Right lobe of liver (tissue), 6 donors: ENCODE data around the gene RAB8A. TPM values are rescaled to one million over a fixed set of nuclear protein-coding genes. Genes with fewer than 3 reads are reported as not detected.
"Not testable (repeated sequence)": the region's sequence is repeated elsewhere in the genome, so short reads cannot be mapped to it uniquely, and the experiment has no call there.

ENCODE experiments used
- ATAC-seq, 4 donors: fragments of 200-7000 bp; cut with Tn5 transposase; one replicate each; pipeline ENCODE4 v1.9.1; 2020; ENCODE audit warnings: mild to moderate bottlenecking in 4 of 4, moderate library complexity in 4 of 4
- DNase-seq, 3 donors: peaks; one replicate each; pipeline ENCODE4 v3.0.0-alpha.2; 2020
- H3K27ac ChIP-seq, 3 donors: fragments of 200-600 bp; one replicate each; pipeline ENCODE4 v1.8.0; 2022
- H3K27me3 ChIP-seq, 2 donors: fragments of 200-600 bp; one replicate each; pipeline ENCODE4 v1.8.0; 2022
- H3K36me3 ChIP-seq, 4 donors: fragments of 200-600 bp; sonication (generic) in 1 of 4; one replicate each; pipeline versions ENCODE4 v1.5.1 to v1.8.0; 2017 to 2022; ENCODE audit warnings: control low read depth in 1 of 4
- H3K4me1 ChIP-seq, 4 donors: fragments of 200-600 bp; sonication (generic) in 1 of 4; one replicate each; pipeline versions ENCODE4 v1.5.1 to v1.8.0; 2017 to 2022; ENCODE audit warnings: control low read depth in 1 of 4
- H3K4me3 ChIP-seq, 3 donors: fragments of 200-600 bp; one replicate each; pipeline ENCODE4 v1.8.0; 2022
- H3K9me3 ChIP-seq, 4 donors: fragments of 200-600 bp; sonication (generic) in 1 of 4; one replicate each; pipeline versions ENCODE4 v1.5.1 to v1.8.0; 2017 to 2022; ENCODE audit warnings: control low read depth in 1 of 4
- POLR2A ChIP-seq: fragments of 450-650 bp; IDR thresholded peaks from one replicate; pipeline ENCODE4 v1.6.1; 2017; ENCODE audit warnings: antibody characterized with exemption, mild to moderate bottlenecking
- WGBS: methylation state at CpG from one replicate; pipeline ENCODE4 v1.1.6; 2018; ENCODE audit warnings: low coverage, low lambda C conversion rate; ENCODE audit not compliant: insufficient coverage; ENCODE audit errors: missing lambda C conversion rate; 5-methylcytosine and 5-hydroxymethylcytosine counted together
- intact Hi-C, 2 donors: fragments of 100-400 bp; cut with DNase I; formaldehyde crosslinking; loops; one replicate each; pipeline versions ENCODE4 v1.11.2 to v1.14.1; 2022
- total RNA-seq, 6 experiments: library from RNA; depleted of rRNA in 2 of 6; stranded (reverse); fragments of >200 nt in 2 of 6; fragmentation: NEBNext Ultra II Directional in 3 of 6; extraction: Animal tissue kit (Norgen Biotek cat#: 25700) in 3 of 6; gene quantifications; one replicate each; pipeline versions ENCODE4 v1.1.0 to v1.2.4, GENCODE V29; 2016 to 2023
- TF ChIP-seq, protein P1 (sequence below), 4 donors: fragments of 200-600 bp in 3 of 4; fragments of 450-650 bp in 1 of 4; IDR thresholded peaks; one replicate each; pipeline versions ENCODE4 v1.5.1 to v1.8.0; 2016 to 2022; ENCODE audit warnings: antibody characterized with exemption in 4 of 4, mild to moderate bottlenecking in 2 of 4
- donor health status: DM: no; HTN: yes; CAD: no.
- donor health status: DM: no; HTN: no; CAD: no.
- donor health status: DM: no; HTN: no; CAD: no.
- donor health status: DM: no; HTN: yes; CAD: no.
- donor health status: DM: no; HTN: yes; CAD: no.

Gene RAB8A
- total RNA-seq, 6 experiments from 2014 or later = 59.5 to 88.4 (median 72.5) TPM

DNA sequence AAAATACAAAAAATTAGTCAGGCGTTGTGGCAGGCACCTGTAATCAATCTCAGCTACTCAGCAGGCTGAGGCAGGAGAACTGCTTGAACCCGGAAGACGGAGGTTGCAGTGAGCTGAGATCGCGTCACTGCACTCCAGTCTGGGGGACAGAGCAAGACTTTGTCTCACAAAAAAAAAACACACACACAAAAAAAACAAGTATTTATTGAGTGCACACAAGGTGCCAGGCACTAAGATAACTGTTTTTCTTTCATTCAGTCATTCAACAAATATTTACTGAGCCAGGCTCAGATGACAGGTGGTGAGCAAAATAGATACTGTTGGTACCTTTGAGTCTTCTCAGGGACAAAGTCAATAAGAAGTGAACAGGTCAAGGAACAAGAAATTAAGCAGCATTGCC lies 55.4 kb downstream of the RAB8A start:
- WGBS = 85% methylated on average over 4 of the region's 5 CpGs
- no peaks in the 10 kb centered on the region for H3K36me3 ChIP-seq

GRCh38 chr19:16168465-16169081 lies 56.9 kb downstream of the RAB8A start:
- intact Hi-C loops = no loop called here
- no peak overlapping the region for H3K27ac ChIP-seq

More for the DNA sequence above, 55.4 kb downstream of the RAB8A start:
- intact Hi-C loops = no loop called here
- H3K27ac ChIP-seq = no peak overlapping the region
- DNase-seq (no peak), ATAC-seq (no peak)
- no peaks in the 10 kb centered on the region for H3K27me3 ChIP-seq
- H3K4me3 ChIP-seq = no peak overlapping the region
- no peak for TF ChIP-seq POLR2A
- TF ChIP-seq, protein P1, sequence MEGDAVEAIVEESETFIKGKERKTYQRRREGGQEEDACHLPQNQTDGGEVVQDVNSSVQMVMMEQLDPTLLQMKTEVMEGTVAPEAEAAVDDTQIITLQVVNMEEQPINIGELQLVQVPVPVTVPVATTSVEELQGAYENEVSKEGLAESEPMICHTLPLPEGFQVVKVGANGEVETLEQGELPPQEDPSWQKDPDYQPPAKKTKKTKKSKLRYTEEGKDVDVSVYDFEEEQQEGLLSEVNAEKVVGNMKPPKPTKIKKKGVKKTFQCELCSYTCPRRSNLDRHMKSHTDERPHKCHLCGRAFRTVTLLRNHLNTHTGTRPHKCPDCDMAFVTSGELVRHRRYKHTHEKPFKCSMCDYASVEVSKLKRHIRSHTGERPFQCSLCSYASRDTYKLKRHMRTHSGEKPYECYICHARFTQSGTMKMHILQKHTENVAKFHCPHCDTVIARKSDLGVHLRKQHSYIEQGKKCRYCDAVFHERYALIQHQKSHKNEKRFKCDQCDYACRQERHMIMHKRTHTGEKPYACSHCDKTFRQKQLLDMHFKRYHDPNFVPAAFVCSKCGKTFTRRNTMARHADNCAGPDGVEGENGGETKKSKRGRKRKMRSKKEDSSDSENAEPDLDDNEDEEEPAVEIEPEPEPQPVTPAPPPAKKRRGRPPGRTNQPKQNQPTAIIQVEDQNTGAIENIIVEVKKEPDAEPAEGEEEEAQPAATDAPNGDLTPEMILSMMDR (IDR thresholded peaks at IDR 0.05) = no peak
- H3K9me3 ChIP-seq = no peaks in the 10 kb centered on the region
- peaks cover 0 to 11% (median 3%) of the 10 kb centered on the region in 4 donors for H3K4me1 ChIP-seq

DNA sequence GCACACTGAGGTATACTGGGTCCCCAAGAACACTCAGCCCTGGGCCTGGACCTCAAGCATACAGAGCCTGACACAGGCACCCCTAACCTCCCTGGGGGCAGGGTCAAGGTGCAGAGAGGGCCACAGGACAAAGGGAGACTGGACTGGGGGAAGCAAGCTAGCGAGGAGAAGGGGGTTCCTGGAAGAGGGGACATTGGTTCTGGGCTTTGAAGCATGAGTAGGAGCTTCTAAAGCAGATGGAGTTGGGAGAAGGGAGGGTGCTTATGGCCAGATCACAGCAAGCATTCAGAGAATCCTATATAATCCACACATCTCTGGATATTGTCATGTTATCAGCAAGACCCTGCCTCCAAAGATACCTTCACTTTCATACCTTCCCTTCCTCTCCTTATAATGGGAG lies 58.4 kb downstream of the RAB8A start:
- no peaks in the 10 kb centered on the region for H3K4me1 ChIP-seq
- no peaks in the 10 kb centered on the region for H3K9me3 ChIP-seq
- H3K27ac ChIP-seq = no peak overlapping the region
- WGBS = 92% methylated on average over 1 of the region's 1 CpG
- DNase-seq (no peak), ATAC-seq (no peak)
- H3K4me3 ChIP-seq = no peak overlapping the region
- no peaks in the 10 kb centered on the region for H3K27me3 ChIP-seq
- intact Hi-C loops = loop anchor here (10.0 kb wide), 2 partner anchors 135 to 535 kb away; no protein-coding TSS in a partner anchor
- H3K36me3 ChIP-seq = no peaks in the 10 kb centered on the region
- no peak for TF ChIP-seq POLR2A
- TF ChIP-seq, protein P1 (IDR thresholded peaks at IDR 0.05) = no peak

More at GRCh38 chr19:16168465-16169081, 56.9 kb downstream of the RAB8A start:
- H3K4me1 ChIP-seq = peaks cover 0 to 11% (median 3%) of the 10 kb centered on the region in 4 donors
- H3K36me3 ChIP-seq = no peaks in the 10 kb centered on the region
- no peak overlapping the region for H3K4me3 ChIP-seq
- DNase-seq (no peak), ATAC-seq (no peak)
- H3K27me3 ChIP-seq = no peaks in the 10 kb centered on the region
- TF ChIP-seq, protein P1 (IDR thresholded peaks at IDR 0.05) = no peak
- no peak for TF ChIP-seq POLR2A
- H3K9me3 ChIP-seq = no peaks in the 10 kb centered on the region
- WGBS = 13% methylated on average over 1 of the region's 2 CpGs

GRCh38 chr19:16175954-16176353 lies 64.3 kb downstream of the RAB8A start:
- no peak overlapping the region for H3K4me3 ChIP-seq
- ATAC-seq = no peak
- 58% methylated on average over 2 of the region's 2 CpGs for WGBS
- DNase-seq = no peak
- H3K27me3 ChIP-seq = no peaks in the 10 kb centered on the region
- TF ChIP-seq POLR2A = no peak
- TF ChIP-seq, protein P1 (IDR thresholded peaks at IDR 0.05) = no peak
- no peak overlapping the region for H3K27ac ChIP-seq
- intact Hi-C loops = loop anchor here (10.0 kb wide), 2 partner anchors 141 to 541 kb away; no protein-coding TSS in a partner anchor
- no peaks in the 10 kb centered on the region for H3K36me3 ChIP-seq
- H3K9me3 ChIP-seq = no peaks in the 10 kb centered on the region
- no peaks in the 10 kb centered on the region for H3K4me1 ChIP-seq

DNA sequence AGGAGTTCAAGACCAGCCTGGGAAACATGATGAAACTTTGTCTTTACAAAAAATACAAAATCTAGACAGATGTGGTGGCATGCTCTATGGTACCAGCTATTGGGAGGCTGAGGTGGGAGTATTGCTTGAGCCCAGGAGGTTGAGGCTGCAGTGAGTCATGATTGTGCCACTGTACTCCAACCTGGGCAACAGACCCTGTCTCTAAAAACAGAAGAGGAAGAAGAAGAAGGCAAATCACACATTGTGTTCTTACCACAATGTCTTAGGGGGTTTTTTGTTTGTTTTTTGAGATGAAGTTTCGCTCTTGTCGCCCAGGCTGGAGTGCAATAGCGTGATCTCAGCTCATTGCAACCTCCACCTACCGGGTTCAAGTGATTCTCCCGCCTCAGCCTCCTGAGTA lies 67.2 kb downstream of the RAB8A start:
- WGBS = 78% methylated on average over 3 of the region's 5 CpGs
- intact Hi-C loops = loop anchor here (10.0 kb wide), 2 partner anchors 144 to 544 kb away; no protein-coding TSS in a partner anchor
- not testable (repeated sequence) for H3K27me3 ChIP-seq, ATAC-seq, H3K9me3 ChIP-seq, H3K36me3 ChIP-seq, H3K4me3 ChIP-seq, DNase-seq, H3K27ac ChIP-seq, H3K4me1 ChIP-seq
